GM21515 (cell line): ENCODE measurements around the gene SKA1.
"Not testable (repeated sequence)": the region's sequence is repeated elsewhere in the genome, so short reads cannot be mapped to it uniquely, and the experiment has no call there.

Experiments
- ATAC-seq: cut with Tn5 transposase; IDR thresholded peaks from one replicate; pipeline ENCODE4 v1.9.1; 2021; ENCODE audit not compliant: unreplicated experiment

Gene SKA1

DNA sequence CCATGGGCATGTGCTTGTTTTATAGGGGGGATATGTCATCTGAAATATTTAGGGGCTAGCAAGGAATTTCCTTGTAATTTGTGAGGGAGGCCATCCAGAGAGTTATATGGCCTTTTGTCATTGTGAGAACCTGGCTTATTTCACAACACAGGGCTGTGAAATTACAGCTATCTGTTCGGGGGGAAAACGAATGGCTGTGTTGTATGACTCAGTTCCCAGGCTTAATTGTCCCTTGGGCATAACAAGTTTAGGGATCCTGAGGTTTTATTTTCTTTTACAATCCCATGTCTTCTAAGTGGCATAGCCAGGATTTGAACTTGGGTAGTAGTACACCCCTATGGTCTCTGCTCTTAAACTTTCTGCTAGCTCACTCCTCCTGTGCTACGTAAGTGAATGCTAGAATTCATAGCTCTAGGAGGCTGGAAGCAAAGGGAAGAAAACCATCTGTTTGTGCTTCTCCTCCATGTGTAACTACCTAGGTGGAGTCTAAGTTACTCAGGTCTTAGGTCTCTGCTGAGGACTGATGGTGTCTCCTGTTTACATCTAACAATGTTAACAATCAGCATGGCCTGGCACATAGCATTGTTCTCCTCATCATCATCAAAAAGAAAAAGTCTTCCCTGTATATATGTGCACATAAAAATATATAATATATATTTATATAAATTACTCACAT, 53.8 kb downstream of the SKA1 start:
- no peak for ATAC-seq

DNA sequence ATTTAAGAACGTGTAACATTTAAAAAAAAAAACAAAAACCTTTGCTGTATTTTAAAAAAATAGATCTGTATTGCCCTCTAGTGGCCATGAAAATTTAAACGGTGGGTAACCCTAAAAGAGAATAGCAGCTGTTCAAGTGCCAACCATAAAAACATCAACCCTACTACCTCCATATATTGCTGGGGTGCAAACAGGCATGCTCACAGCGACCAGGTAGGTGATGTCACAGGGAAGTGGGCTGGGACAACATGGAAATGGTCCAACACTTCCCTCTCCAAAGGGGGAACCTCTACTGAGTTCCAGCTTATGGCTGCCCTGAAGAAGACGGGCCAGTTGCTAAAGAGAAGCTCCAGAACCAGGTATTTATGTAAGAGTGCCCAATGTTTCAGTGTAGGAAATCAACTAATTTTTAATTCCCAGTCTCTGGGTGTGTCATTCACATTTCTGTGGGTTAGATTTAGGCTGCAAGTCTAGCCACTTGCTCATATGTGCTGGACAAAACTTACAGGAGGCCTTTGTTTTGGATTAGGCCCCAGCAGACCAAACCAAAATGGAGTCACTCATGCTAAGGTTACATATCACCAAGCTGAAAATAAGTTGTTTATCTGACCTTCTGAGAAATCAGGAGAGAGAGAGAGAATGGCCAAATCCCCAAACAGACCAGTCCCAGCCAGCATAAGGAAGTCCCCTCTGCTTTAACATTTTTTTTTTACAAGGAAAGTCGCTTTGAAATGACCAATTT, 54.5 kb downstream of the SKA1 start:
- ATAC-seq, result no peak

DNA sequence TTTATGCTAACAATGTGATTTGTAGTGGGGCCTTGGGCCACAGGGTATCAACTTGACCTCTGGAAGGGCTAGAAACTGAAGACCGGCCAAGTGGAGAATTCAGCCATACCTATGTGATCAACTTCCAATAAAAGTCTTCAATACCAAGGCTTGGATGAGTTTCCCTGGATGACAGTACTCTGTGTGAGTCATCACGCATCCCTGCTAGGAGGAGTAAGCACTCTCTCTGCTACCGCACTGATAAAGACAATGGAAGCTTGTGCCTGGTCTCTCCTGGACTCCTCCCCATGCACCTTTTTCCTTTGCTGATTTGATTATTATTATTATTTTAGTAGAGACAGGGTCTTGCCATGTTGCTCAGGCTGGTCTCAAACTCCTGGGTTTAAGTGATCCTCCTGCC, 58.1 kb downstream of the SKA1 start:
- ATAC-seq, result no peak

DNA sequence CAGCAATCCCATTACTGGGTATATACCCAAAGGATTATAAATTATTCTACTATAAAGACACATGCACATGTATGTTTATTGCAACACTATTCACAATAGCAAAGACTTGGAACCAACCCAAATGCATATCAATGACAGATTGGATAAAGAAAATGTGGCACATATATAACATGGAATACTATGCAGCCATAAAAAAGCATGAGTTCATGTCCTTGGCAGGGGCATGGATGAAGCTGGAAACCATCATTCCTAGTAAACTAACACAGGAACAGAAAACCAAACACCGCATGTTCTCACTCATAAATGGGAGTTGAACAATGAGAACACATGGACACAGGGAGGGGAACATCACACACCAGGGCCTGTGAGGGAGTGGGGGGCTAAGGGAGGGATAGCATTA, 61.9 kb downstream of the SKA1 start:
- ATAC-seq, result not testable (repeated sequence)

DNA sequence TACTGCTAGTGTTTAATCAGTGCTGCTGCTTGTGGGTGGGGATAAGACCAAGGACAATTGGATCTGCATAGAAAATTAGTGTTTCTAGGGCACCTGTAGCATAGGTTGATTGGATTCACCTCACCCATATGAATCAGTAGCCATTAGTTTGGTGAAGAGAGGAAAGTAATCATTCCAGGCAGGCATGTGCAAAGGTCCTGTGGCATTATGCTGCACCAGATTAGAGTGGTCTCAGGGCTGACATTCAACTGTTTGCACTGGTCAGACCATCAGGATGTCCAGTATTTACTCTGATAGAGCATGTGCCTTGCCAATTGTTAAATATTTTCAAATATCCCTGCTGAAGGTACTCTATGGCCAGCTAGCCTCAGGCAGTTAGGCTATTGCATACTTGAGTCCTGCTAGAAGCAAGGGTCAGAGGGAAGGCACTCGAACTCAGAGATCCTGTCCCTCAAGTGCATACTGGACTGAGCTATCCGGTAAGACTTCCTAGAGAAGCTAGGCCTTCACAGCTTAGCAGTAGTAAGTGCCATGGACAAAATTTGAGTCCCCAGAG, 64.7 kb downstream of the SKA1 start:
- ATAC-seq, result no peak

DNA sequence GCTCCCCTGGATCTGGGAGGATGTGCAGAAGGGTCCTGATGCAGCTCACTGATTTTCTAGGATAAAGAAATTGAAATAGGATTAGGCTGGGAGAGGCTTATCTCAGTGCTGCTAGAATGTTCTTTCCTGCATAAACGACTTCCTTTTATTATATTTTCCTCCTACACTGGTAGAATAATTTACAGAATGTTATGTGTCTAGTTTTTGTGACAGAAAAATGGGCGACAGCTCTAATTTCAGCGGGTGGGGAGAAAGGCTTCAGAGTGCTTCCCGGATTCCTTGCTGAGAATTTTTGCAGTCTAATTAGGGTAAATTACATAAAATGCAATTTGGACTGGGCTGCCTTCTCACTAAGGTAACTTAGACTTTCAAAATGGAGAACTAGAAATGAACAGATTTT, 66.2 kb downstream of the SKA1 start:
- no peak for ATAC-seq

DNA sequence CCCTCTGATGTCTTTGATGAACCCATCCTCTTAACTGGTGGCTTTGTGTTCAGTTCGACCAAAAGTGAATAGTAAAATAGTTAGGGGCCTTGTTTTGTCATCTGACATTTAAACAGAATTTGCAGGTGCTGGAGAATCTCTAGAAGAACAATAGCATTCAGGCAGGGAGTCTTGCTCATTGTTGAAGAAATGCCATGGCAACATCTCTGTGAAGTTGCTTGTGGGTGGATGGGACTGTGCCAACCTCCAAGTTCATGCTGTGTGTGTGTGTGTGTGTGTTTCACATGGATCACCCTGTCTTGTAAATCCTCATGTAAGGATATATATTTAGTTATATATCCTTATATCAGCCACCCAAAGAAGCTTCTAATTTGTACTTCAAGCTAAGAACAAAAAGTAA, 66.7 kb downstream of the SKA1 start:
- no peak for ATAC-seq
